Ascending aorta (tissue), 2 donors: Measurements from ENCODE around the gene APOBEC3F. TPM values are rescaled to one million over a fixed set of nuclear protein-coding genes. Genes with fewer than 3 reads are reported as not detected.
A peak's percentile ranks its signal among the peaks of the same experiment; 100 is the strongest.

Source experiments
- DNase-seq, 2 donors: peaks; one replicate each; pipeline ENCODE4 v3.0.0-alpha.2; 2019; ENCODE audit warnings: low spot score in 2 of 2
- H3K27ac ChIP-seq, 2 donors: fragments of 200-600 bp; sonication (generic); one replicate each; pipeline ENCODE4 v1.5.1; 2016 to 2017; ENCODE audit warnings: mild to moderate bottlenecking in 1 of 2
- H3K27me3 ChIP-seq: fragments of 200-600 bp; sonication (generic); one replicate; pipeline ENCODE4 v1.5.1; 2017
- H3K36me3 ChIP-seq, 2 donors: fragments of 200-600 bp; sonication (generic); one replicate each; pipeline ENCODE4 v1.5.1; 2016
- H3K4me1 ChIP-seq, 2 donors: fragments of 200-600 bp; sonication (generic); one replicate each; pipeline ENCODE4 v1.5.1; 2016 to 2017; ENCODE audit warnings: mild to moderate bottlenecking in 1 of 2
- H3K4me3 ChIP-seq, 2 donors: fragments of 200-600 bp; sonication (generic); one replicate each; pipeline ENCODE4 v1.5.1; 2016 to 2017; ENCODE audit warnings: mild to moderate bottlenecking in 1 of 2
- H3K9me3 ChIP-seq, 2 donors: fragments of 200-600 bp; sonication (generic); one replicate each; pipeline ENCODE4 v1.5.1; 2016
- intact Hi-C: fragments of 100-400 bp; cut with DNase I; formaldehyde crosslinking; loops from one replicate; pipeline ENCODE4 v1.15.1; 2023
- total RNA-seq: library from RNA; depleted of rRNA; stranded (reverse); fragments of >200 nt; gene quantifications from one replicate; pipeline ENCODE4 v1.1.0, GENCODE V29; 2016
- TF ChIP-seq, protein P1 (sequence below), 3 experiments: fragments of 200-600 bp in 2 of 3; fragments of 450-650 bp in 1 of 3; sonication (generic) in 2 of 3; IDR thresholded peaks; one replicate each; pipeline ENCODE4 v1.5.1; 2016 to 2019; ENCODE audit warnings: antibody characterized with exemption in 3 of 3, mild to moderate bottlenecking in 1 of 3, moderate library complexity in 1 of 3

The APOBEC3F gene
- total RNA-seq, 1 donor from 2014 or later = 0.11 TPM

DNA sequence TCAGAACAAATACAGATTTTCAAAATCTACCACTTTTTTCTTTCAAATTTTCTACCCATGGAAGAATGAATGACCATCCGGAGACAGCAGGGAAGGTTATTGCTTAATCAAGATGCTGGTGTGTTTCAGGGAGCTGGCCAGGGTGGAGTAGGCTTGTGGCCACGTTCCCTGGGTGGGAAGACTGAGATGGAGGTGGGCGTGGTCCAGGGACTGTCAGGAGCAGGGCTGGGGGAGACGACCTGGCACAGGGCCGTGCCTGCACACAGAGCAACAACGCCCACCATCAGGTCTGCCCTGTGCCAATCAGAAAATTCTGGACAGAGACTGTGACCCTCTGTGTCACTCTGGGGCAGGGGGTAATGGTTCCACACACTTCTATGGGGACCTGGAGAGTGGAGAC is 49.3 kb downstream of the APOBEC3F start:
- H3K36me3 ChIP-seq = no peaks in the 10 kb centered on the region
- intact Hi-C loops = no loop called here
- H3K27me3 ChIP-seq = no peaks in the 10 kb centered on the region
- no peaks in the 10 kb centered on the region for H3K4me1 ChIP-seq
- H3K4me3 ChIP-seq = no peak overlapping the region
- TF ChIP-seq, protein P1, sequence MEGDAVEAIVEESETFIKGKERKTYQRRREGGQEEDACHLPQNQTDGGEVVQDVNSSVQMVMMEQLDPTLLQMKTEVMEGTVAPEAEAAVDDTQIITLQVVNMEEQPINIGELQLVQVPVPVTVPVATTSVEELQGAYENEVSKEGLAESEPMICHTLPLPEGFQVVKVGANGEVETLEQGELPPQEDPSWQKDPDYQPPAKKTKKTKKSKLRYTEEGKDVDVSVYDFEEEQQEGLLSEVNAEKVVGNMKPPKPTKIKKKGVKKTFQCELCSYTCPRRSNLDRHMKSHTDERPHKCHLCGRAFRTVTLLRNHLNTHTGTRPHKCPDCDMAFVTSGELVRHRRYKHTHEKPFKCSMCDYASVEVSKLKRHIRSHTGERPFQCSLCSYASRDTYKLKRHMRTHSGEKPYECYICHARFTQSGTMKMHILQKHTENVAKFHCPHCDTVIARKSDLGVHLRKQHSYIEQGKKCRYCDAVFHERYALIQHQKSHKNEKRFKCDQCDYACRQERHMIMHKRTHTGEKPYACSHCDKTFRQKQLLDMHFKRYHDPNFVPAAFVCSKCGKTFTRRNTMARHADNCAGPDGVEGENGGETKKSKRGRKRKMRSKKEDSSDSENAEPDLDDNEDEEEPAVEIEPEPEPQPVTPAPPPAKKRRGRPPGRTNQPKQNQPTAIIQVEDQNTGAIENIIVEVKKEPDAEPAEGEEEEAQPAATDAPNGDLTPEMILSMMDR (IDR thresholded peaks at IDR 0.05) = no peak
- no peak for DNase-seq
- no peak overlapping the region for H3K27ac ChIP-seq
- no peaks in the 10 kb centered on the region for H3K9me3 ChIP-seq

DNA sequence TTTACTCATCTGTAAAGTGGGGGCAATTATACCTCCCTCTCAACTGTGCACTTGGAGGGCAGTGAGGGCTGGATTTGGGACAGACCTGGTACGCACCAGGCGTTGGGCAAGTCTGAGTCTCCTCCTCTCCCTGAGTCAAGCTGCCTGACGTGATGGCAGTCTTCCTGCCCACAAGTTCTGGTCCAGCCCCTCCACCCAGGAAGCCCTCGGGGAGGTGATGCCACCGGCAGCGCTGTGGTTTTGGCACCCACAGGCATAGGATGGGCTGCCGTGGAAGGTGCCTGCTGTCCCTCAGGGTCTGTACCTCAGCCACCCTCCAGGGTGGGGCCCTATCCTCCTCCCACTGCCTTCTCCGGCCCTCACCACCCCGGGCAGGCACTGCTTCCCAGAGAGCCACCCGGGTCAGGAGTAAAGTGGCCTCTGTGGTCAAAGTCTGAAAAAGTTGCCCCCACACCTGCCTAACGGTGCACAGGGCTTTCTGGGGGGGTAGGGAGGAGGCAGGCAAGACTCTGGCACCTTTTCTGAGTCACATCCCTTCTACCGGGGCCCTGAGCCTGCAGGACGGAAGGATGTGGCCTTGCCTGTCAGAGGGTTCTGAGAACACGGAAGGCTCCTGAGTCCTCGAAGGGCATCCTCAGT is 49.9 kb downstream of the APOBEC3F start:
- intact Hi-C loops = no loop called here
- no peaks in the 10 kb centered on the region for H3K27me3 ChIP-seq
- no peak overlapping the region for H3K27ac ChIP-seq
- TF ChIP-seq, protein P1 (IDR thresholded peaks at IDR 0.05) = no peak
- no peak overlapping the region for H3K4me3 ChIP-seq
- DNase-seq = peak; percentile 28 to 71
- no peaks in the 10 kb centered on the region for H3K9me3 ChIP-seq
- H3K4me1 ChIP-seq = no peaks in the 10 kb centered on the region
- H3K36me3 ChIP-seq = no peaks in the 10 kb centered on the region

DNA sequence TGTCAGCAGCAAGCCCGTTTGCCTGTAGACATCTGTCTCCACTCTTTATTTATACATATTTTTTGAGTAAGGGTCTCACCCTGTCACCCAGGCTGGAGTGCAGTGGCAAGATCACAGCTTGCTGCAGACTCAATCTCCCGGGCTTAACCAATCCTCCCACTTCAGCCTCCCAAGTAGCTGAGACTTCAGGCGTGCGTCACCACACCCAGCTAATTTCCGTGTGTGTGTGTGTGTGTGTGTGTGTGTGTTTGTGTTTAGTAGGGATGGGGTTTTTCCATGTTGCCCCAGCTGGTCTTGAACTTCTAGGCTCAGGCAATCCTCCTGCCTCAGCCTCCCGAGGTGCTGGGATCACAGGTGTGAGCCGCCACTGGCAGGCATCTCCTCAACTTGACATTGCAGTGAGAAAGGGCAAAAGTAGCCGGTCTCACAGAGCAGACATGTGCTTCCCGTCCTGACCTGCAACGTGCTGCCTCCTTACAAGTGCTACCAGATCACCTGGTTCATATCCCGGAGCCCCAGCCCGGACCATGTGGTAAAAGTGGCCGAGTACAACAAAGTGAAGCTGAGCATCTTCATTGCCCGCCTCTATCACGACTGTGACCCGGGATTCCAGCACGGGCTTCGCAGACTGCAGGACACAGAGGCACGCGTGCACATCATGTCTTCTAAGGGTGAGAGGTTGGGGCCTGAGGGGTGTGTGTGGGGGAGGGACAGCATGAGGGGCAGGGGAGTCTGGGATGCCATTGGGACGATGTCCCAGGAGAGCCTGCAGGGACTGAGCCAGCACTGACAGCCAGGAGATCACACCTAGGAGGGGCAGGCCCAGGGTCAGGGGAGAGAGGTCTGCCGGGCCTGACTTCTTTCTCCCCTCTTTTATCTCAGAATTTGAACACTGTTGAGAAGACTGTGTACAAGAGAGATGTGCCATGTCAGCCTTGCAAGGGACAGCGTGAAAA is 50.7 kb downstream of the APOBEC3F start:
- H3K36me3 ChIP-seq = no peaks in the 10 kb centered on the region
- H3K9me3 ChIP-seq = no peaks in the 10 kb centered on the region
- intact Hi-C loops = no loop called here
- H3K27ac ChIP-seq = no peak overlapping the region
- DNase-seq = no peak
- TF ChIP-seq, protein P1 (IDR thresholded peaks at IDR 0.05) = no peak
- no peaks in the 10 kb centered on the region for H3K27me3 ChIP-seq
- H3K4me1 ChIP-seq = no peaks in the 10 kb centered on the region
- no peak overlapping the region for H3K4me3 ChIP-seq

DNA sequence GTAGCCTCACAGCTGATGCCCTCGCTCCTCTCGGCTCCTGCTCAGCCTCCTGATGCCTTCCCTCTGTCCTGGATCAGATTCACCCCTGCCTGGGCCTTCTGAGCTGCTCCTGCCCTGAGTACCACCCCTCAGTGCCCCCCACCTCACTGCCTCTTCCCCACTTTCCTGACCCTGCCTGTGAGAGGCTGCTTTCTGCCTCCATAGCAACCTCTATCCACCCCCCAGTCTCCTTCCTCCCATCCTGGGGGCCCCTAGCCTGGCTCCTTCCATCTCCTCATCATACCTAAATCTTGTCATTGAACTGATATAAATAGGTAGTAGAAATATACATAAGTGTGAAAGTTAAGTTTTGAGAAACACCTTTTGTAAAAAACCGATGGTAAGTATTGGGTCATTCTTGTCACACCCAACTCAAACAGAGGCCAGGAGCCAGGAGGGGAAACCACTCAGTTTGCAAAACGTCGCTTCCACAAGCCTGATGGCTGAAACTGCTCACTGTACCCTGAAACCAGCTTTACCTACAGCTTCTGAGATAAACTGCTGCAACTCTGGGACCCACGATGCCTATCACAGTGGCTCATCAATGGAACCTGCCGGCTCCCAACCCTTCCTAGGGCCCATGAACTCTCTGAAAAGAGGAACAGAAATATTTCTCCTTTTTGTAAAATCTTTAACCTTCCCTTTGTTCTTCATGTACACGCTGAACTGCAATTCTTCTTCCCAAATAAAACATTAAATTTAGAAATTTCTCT is 51.6 kb downstream of the APOBEC3F start:
- Histone ChIP-seq H3K4me1 (no peaks in the 10 kb centered on the region), H3K36me3 (no peaks in the 10 kb centered on the region), H3K27ac (no peak overlapping the region), H3K9me3 (no peaks in the 10 kb centered on the region), H3K4me3 (no peak overlapping the region), H3K27me3 (no peaks in the 10 kb centered on the region)
- TF ChIP-seq, protein P1 (IDR thresholded peaks at IDR 0.05) = no peak
- DNase-seq = no peak
- intact Hi-C loops = no loop called here

DNA sequence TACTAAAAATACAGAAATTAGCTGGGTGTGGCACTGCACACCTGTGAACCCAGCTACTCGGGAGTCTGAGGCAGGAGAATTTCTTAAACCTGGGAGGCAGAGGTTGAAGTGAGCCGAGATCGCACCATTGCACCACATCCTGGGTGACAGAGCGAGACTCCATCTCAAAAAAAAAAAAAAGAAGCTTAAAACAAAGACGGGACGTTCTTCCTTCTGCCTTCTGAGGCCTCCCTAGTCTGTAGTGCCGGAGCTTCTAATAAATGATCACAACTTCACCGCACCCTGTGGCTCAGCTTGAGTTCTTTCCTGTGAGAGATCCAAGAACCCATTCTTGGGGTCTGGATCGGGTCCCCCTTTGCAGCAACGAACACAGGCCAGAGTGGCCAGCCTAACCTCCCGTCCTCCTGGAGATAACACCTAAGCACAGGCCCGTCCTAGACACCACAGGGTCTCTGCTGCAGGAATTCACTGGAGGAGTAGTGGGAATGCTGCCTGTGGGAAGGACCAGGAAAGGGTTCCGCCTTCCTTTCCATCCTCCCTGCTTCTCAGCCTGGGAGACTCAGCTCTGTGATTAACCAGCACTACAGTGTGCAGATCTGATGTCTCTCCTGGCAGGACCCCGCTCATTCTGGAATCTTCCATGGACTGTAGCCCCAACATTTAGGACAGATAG is 54.2 kb downstream of the APOBEC3F start:
- TF ChIP-seq, protein P1 (IDR thresholded peaks at IDR 0.05) = no peak
- H3K36me3 ChIP-seq = no peaks in the 10 kb centered on the region
- intact Hi-C loops = no loop called here
- H3K4me1 ChIP-seq = no peaks in the 10 kb centered on the region
- no peak overlapping the region for H3K4me3 ChIP-seq
- H3K27ac ChIP-seq = no peak overlapping the region
- no peaks in the 10 kb centered on the region for H3K9me3 ChIP-seq
- H3K27me3 ChIP-seq = no peaks in the 10 kb centered on the region
- DNase-seq = no peak
